HCT116 (cell line): Measurements from ENCODE around the gene ECSCR. TPM values are rescaled to one million over a fixed set of nuclear protein-coding genes. Genes with fewer than 3 reads are reported as not detected.

Experiments used
- ATAC-seq: fragments of 200-7000 bp; cut with Tn5 transposase; 2 replicates; pipeline ENCODE4 v1.9.1; 2020; ENCODE audit warnings: mild to moderate bottlenecking, moderate library complexity
- BruUV-seq: library from RNA; stranded (reverse); fragments of 400-500 nt; replicated peaks from 2 replicates; lab custom pipeline; 2021; lab: Mats Ljungman, UMichigan
- CTCF ChIA-PET: fragments of 300-600 bp; sonication (Branson Sonifier 250); formaldehyde crosslinking; loops from one replicate; lab custom pipeline; 2021; ENCODE audit warnings: antibody characterized with exemption; lab: Charles Lee
- POLR2A ChIA-PET: fragments of 300-600, 350-600 bp; sonication (Branson Sonifier 250); formaldehyde crosslinking; loops from one replicate; lab custom pipeline; 2021; ENCODE audit warnings: antibody characterized with exemption; lab: Charles Lee
- RAD21 ChIA-PET, 2 experiments: fragments of 300-600 bp; sonication (Branson Sonifier 250); formaldehyde crosslinking; loops; one replicate each; lab custom pipeline; 2023; ENCODE audit warnings: low total read pairs in 2 of 2; ENCODE audit not compliant: uncharacterized antibody in 2 of 2, unreplicated experiment in 2 of 2, low non-redundant PET in 1 of 2; lab: Charles Lee
- DNase-seq: peaks from one replicate; pipeline ENCODE4 v3.0.0-alpha.2; 2010; ENCODE audit warnings: low read depth, low spot score
- H2AFZ ChIP-seq: fragments of 200-600 bp; shearing (Covaris generic), sonication (generic); 2 replicates; pipeline ENCODE4 v1.6.1; 2017; ENCODE audit warnings: low read depth, mixed run types, mixed read lengths, antibody characterized with exemption, low read length; ENCODE audit not compliant: poor library complexity, severe bottlenecking
- H3K27ac ChIP-seq: 2 replicates; pipeline ENCODE4 v1.5.1; 2012; ENCODE audit warnings: low read depth, low read length
- H3K27me3 ChIP-seq: fragments of 200-600 bp; sonication (generic); 2 replicates; pipeline ENCODE4 v1.6.1; 2016; ENCODE audit warnings: mixed run types, low read length, mixed read lengths; ENCODE audit not compliant: insufficient read depth
- H3K36me3 ChIP-seq, 2 experiments: fragments of 200-500 bp in 1 of 2; fragments of 200-600 bp in 1 of 2; sonication (Bioruptor generic) in 1 of 2; sonication (generic) in 1 of 2; 2 replicates each; pipeline versions ENCODE4 v1.5.1 to v1.6.1; 2014 to 2016; ENCODE audit warnings: low read length in 2 of 2, inconsistent platforms in 1 of 2, mixed read lengths in 1 of 2, mixed run types in 1 of 2; ENCODE audit not compliant: insufficient read depth in 2 of 2, control insufficient read depth in 1 of 2
- H3K4me1 ChIP-seq, 2 experiments: fragments of 200-600 bp in 1 of 2; sonication (generic) in 1 of 2; 2 replicates each; pipeline versions ENCODE4 v1.5.1 to v1.6.1; 2012 to 2017; ENCODE audit warnings: low read length in 2 of 2, inconsistent platforms in 1 of 2, mild to moderate bottlenecking in 1 of 2, mixed read lengths in 1 of 2, mixed run types in 1 of 2, moderate library complexity in 1 of 2; ENCODE audit not compliant: insufficient read depth in 2 of 2, control insufficient read depth in 1 of 2
- H3K4me2 ChIP-seq: fragments of 200-600 bp; sonication (generic); 2 replicates; pipeline ENCODE4 v1.6.1; 2017; ENCODE audit warnings: mixed run types, low read length, mixed read lengths
- H3K4me3 ChIP-seq, 2 experiments: fragments of 200-600 bp in 1 of 2; sonication (generic) in 1 of 2; replicated peaks in 1 of 2; 2 replicates each; pipeline ENCODE4 v1.5.1; 2011 to 2016; ENCODE audit warnings: low read length in 2 of 2, control low read depth in 1 of 2, low read depth in 1 of 2, mild to moderate bottlenecking in 1 of 2, mixed read lengths in 1 of 2, mixed run types in 1 of 2
- H3K79me2 ChIP-seq: fragments of 200-600 bp; sonication (generic); 2 replicates; pipeline ENCODE4 v1.6.1; 2017; ENCODE audit warnings: mild to moderate bottlenecking, mixed run types, low read length, moderate library complexity, mixed read lengths; ENCODE audit not compliant: insufficient read depth
- H3K9ac ChIP-seq: fragments of 200-600 bp; sonication (generic); 2 replicates; pipeline ENCODE4 v1.6.1; 2016; ENCODE audit warnings: low read length, mixed read lengths
- H3K9me2 ChIP-seq: fragments of 200-600 bp; sonication (generic), shearing (Covaris generic); 2 replicates; pipeline ENCODE4 v1.6.1; 2017; ENCODE audit warnings: mixed run types, mild to moderate bottlenecking, moderate library complexity; ENCODE audit not compliant: insufficient read depth
- H3K9me3 ChIP-seq, 2 experiments: fragments of 200-500 bp in 1 of 2; fragments of 200-600 bp in 1 of 2; sonication (Bioruptor generic) in 1 of 2; sonication (generic) in 1 of 2; 2 replicates each; pipeline ENCODE4 v1.6.1; 2014 to 2017; ENCODE audit warnings: low read length in 2 of 2, mixed read lengths in 2 of 2, inconsistent platforms in 1 of 2, low read depth in 1 of 2, mild to moderate bottlenecking in 1 of 2, mixed run types in 1 of 2, moderate library complexity in 1 of 2; ENCODE audit not compliant: control insufficient read depth in 1 of 2, insufficient read depth in 1 of 2
- H4K20me1 ChIP-seq: fragments of 200-600 bp; sonication (generic), shearing (Covaris generic); 2 replicates; pipeline ENCODE4 v1.6.1; 2017; ENCODE audit warnings: mixed run types, mild to moderate bottlenecking, moderate library complexity; ENCODE audit not compliant: insufficient read depth
- EGR1 ChIP-seq: IDR thresholded peaks from 2 replicates; pipeline ENCODE4 v1.6.1; 2012; ENCODE audit warnings: low read depth
- EZH2 ChIP-seq: fragments of 200-600 bp; sonication (generic); IDR thresholded peaks from 2 replicates; pipeline ENCODE4 v1.6.1; 2017; ENCODE audit warnings: antibody characterized with exemption, mixed run types
- EZH2phosphoT487 ChIP-seq: fragments of 200-600 bp; IDR thresholded peaks from 2 replicates; pipeline ENCODE4 v1.6.1; 2018; ENCODE audit warnings: antibody characterized with exemption, borderline replicate concordance
- POLR2A ChIP-seq: IDR thresholded peaks from 2 replicates; pipeline ENCODE4 v1.7.0; 2011; ENCODE audit warnings: borderline replicate concordance; ENCODE audit not compliant: insufficient read depth, insufficient read length; ENCODE audit errors: extremely low read depth
- POLR2AphosphoS5 ChIP-seq: IDR thresholded peaks from 2 replicates; pipeline ENCODE4 v1.6.1; 2011; ENCODE audit warnings: mild to moderate bottlenecking, low read depth, low read length, moderate library complexity
- TCF7L2 ChIP-seq: IDR thresholded peaks from 2 replicates; pipeline ENCODE4 v1.7.0; 2011; ENCODE audit warnings: borderline replicate concordance, inconsistent platforms; ENCODE audit not compliant: insufficient read depth, insufficient read length; ENCODE audit errors: extremely low read depth
- ZFX ChIP-seq: fragments of 450-650 bp; IDR thresholded peaks from 2 replicates; pipeline ENCODE4 v1.6.1; 2017
- intact Hi-C: fragments of 100-400 bp; cut with micrococcal nuclease; formaldehyde crosslinking; loops from 2 replicates; pipeline ENCODE4 v1.10.0; 2022
- total RNA-seq: library from RNA; stranded (reverse); gene quantifications from one replicate; pipeline ENCODE4 v1.2.1, GENCODE V29; 2021; ENCODE audit not compliant: unreplicated experiment
- TF ChIP-seq, protein P1 (sequence below): IDR thresholded peaks from 2 replicates; pipeline ENCODE4 v1.6.1; 2012; ENCODE audit warnings: low read depth
- TF ChIP-seq, protein P2 (sequence below): IDR thresholded peaks from 2 replicates; pipeline ENCODE4 v1.6.1; 2011; ENCODE audit warnings: mild to moderate bottlenecking, low read length, moderate library complexity; ENCODE audit not compliant: insufficient replicate concordance; ENCODE audit errors: extremely low read depth
- TF ChIP-seq, protein P3 (sequence below): IDR thresholded peaks from 2 replicates; pipeline ENCODE4 v1.6.1; 2012

ECSCR gene
- total RNA-seq, 1 experiment from 2014 or later, result not detected

DNA sequence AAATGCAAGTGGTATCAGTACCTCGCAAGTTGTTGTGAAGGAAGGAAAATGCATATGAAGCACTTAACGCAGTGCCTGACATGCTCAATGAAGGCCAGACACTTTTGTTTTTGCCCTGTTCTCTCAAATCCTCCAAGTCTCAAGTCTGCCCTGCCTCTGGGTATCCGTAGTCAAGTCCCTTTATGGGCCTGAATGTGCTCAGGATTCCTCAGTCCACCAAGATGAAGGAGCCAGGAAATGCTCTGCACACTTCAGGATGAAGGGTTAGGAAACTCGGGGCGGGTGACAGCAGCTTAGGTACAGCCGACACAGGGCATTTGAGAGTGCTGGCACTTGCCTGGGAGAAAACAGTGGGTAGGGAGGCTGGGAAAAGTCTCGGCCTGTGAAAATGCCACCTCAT is 1.4 kb downstream of the ECSCR start:
- Histone ChIP-seq H3K79me2 (no peaks in the 10 kb centered on the region), H3K4me1 (peaks cover 0 to 7% of the 10 kb centered on the region in 2 experiments; a peak in 1 of 4 replicates), H3K27me3 (no peaks in the 10 kb centered on the region), H3K9ac (no peak overlapping the region), H3K9me2 (no peaks in the 10 kb centered on the region), H3K4me2 (no peak overlapping the region), H3K9me3 (no peaks in the 10 kb centered on the region), H4K20me1 (no peaks in the 10 kb centered on the region), H3K27ac (no peak overlapping the region), H3K36me3 (no peaks in the 10 kb centered on the region), H2AFZ (no peak overlapping the region), H3K4me3 (no peak overlapping the region)
- CTCF ChIA-PET, result no interaction called here
- ATAC-seq (no peak), DNase-seq (no peak)
- POLR2A ChIA-PET, result no interaction called here
- RAD21 ChIA-PET, result no interaction called here
- intact Hi-C loops, result no loop called here
- no TSS peak for BruUV-seq
- no peak for TF ChIP-seq POLR2A
- no peak for TF ChIP-seq TCF7L2
- TF ChIP-seq EZH2, result no peak
- TF ChIP-seq, protein P1, sequence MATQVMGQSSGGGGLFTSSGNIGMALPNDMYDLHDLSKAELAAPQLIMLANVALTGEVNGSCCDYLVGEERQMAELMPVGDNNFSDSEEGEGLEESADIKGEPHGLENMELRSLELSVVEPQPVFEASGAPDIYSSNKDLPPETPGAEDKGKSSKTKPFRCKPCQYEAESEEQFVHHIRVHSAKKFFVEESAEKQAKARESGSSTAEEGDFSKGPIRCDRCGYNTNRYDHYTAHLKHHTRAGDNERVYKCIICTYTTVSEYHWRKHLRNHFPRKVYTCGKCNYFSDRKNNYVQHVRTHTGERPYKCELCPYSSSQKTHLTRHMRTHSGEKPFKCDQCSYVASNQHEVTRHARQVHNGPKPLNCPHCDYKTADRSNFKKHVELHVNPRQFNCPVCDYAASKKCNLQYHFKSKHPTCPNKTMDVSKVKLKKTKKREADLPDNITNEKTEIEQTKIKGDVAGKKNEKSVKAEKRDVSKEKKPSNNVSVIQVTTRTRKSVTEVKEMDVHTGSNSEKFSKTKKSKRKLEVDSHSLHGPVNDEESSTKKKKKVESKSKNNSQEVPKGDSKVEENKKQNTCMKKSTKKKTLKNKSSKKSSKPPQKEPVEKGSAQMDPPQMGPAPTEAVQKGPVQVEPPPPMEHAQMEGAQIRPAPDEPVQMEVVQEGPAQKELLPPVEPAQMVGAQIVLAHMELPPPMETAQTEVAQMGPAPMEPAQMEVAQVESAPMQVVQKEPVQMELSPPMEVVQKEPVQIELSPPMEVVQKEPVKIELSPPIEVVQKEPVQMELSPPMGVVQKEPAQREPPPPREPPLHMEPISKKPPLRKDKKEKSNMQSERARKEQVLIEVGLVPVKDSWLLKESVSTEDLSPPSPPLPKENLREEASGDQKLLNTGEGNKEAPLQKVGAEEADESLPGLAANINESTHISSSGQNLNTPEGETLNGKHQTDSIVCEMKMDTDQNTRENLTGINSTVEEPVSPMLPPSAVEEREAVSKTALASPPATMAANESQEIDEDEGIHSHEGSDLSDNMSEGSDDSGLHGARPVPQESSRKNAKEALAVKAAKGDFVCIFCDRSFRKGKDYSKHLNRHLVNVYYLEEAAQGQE, result no peak
- TF ChIP-seq, protein P2, sequence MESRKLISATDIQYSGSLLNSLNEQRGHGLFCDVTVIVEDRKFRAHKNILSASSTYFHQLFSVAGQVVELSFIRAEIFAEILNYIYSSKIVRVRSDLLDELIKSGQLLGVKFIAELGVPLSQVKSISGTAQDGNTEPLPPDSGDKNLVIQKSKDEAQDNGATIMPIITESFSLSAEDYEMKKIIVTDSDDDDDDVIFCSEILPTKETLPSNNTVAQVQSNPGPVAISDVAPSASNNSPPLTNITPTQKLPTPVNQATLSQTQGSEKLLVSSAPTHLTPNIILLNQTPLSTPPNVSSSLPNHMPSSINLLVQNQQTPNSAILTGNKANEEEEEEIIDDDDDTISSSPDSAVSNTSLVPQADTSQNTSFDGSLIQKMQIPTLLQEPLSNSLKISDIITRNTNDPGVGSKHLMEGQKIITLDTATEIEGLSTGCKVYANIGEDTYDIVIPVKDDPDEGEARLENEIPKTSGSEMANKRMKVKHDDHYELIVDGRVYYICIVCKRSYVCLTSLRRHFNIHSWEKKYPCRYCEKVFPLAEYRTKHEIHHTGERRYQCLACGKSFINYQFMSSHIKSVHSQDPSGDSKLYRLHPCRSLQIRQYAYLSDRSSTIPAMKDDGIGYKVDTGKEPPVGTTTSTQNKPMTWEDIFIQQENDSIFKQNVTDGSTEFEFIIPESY, result no peak
- TF ChIP-seq POLR2AphosphoS5, result no peak
- TF ChIP-seq, protein P3, sequence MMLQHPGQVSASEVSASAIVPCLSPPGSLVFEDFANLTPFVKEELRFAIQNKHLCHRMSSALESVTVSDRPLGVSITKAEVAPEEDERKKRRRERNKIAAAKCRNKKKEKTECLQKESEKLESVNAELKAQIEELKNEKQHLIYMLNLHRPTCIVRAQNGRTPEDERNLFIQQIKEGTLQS, result no peak
- TF ChIP-seq EGR1, result no peak
- no peak for TF ChIP-seq EZH2phosphoT487
- TF ChIP-seq ZFX, result no peak
